ENCODE results near the gene NADK2. TPM values are rescaled to one million over a fixed set of nuclear protein-coding genes. Genes with fewer than 3 reads are reported as not detected.

NADK2 gene
- total RNA-seq, 2 donors from 2014 or later, result 21.6 to 37.9 TPM

- Histone ChIP-seq H3K36me3 (no peaks in the 10 kb centered on the region), H3K4me1 (replicated peaks) (no peaks in the 10 kb centered on the region), H3K4me3 (no peak overlapping the region), H3K9me3 (no peaks in the 10 kb centered on the region), H3K27ac (no peak overlapping the region), H3K27me3 (replicated peaks; ENCODE audit: insufficient read depth) (no peaks in the 10 kb centered on the region)
- intact Hi-C loops (cut with DNase I), result no loop called here
- TF ChIP-seq POLR2AphosphoS5 (IDR thresholded peaks at IDR 0.05), result no peak
- no peak for TF ChIP-seq POLR2A (IDR thresholded peaks at IDR 0.05)
- TF ChIP-seq CTCF (IDR thresholded peaks at IDR 0.05), result no peak
- DNase-seq (ENCODE audit: low spot score), result no peak
- 94% methylated on average over 3 of the region's 3 CpGs for WGBS
Measured at GRCh38 chr5:36209664-36210063, 32.1 kb downstream of the NADK2 start.

DNA sequence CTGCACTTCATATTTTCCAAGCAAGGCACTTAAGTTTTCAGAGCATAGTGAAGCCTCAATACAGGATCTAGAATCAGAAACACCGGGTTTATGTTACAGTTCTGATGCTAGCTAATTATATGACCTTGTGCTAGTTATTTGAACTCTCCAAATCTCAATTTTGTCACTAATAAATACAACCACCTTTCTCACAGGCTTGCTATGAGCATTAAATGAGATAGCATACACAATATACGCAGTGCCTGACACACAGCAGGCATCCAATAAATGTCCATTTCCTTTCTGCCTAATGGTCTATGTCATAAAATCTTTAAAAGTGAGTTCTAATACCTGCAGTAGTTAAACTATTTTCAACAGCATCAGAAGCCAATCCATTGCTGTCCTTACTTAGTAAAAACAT is 32.9 kb downstream of the NADK2 start:
- no peaks in the 10 kb centered on the region for H3K27me3 ChIP-seq (replicated peaks; ENCODE audit: insufficient read depth)
- intact Hi-C loops (cut with DNase I), result no loop called here
- no peak for TF ChIP-seq POLR2AphosphoS5 (IDR thresholded peaks at IDR 0.05)
- TF ChIP-seq CTCF (IDR thresholded peaks at IDR 0.05), result no peak
- TF ChIP-seq POLR2A (IDR thresholded peaks at IDR 0.05), result no peak
- no peaks in the 10 kb centered on the region for H3K4me1 ChIP-seq (replicated peaks)
- 95% methylated on average over 2 of the region's 2 CpGs for WGBS
- no peak for DNase-seq (ENCODE audit: low spot score)
- no peaks in the 10 kb centered on the region for H3K36me3 ChIP-seq
- H3K4me3 ChIP-seq, result no peak overlapping the region
- no peaks in the 10 kb centered on the region for H3K9me3 ChIP-seq
- no peak overlapping the region for H3K27ac ChIP-seq

DNA sequence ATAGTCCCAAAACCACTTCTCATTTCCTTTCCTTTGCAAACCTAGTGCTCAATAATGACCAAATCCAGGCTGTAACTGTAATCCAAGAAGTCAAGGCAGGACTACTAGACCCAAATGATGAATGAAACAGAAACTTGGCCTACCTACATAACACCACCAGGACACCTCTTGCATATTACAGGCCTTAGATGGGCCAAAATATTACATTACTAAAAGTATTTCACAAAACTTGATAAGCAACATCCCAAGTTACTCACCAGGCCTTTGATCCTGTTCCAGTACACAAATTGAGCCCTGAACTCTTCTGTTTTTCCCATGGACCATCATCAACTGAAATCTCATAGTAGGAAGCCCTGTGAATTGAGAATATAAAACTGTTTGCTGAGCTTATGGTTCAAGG is 34.8 kb downstream of the NADK2 start:
- DNase-seq (ENCODE audit: low spot score), result no peak
- no peak for TF ChIP-seq CTCF (IDR thresholded peaks at IDR 0.05)
- no peak for TF ChIP-seq POLR2AphosphoS5 (IDR thresholded peaks at IDR 0.05)
- TF ChIP-seq POLR2A (IDR thresholded peaks at IDR 0.05), result no peak
- Histone ChIP-seq H3K9me3 (no peaks in the 10 kb centered on the region), H3K36me3 (no peaks in the 10 kb centered on the region), H3K4me1 (replicated peaks) (no peaks in the 10 kb centered on the region), H3K27ac (no peak overlapping the region), H3K27me3 (replicated peaks; ENCODE audit: insufficient read depth) (no peaks in the 10 kb centered on the region), H3K4me3 (no peak overlapping the region)
- intact Hi-C loops (cut with DNase I), result no loop called here

DNA sequence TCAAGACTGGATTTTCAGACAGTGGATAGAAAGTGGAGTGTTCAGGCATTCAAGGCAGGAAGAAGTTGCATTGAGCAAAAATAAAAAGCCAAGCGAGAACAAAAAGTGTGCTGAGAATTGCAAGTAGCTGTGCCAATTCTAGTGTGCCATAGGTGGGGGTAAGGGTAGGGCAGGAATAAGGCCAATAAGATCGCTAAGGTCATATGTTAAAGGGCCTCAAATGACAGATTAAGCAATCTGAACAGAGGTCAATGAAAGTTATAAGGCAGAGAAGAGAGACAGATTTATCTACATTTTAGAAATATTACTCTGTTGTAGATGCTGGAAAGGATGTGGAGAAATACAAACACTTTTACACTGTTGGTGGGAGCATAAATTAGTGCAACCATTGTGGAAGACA is 36.4 kb downstream of the NADK2 start:
- TF ChIP-seq POLR2AphosphoS5 (IDR thresholded peaks at IDR 0.05), result no peak
- TF ChIP-seq CTCF (IDR thresholded peaks at IDR 0.05), result no peak
- TF ChIP-seq POLR2A (IDR thresholded peaks at IDR 0.05), result no peak
- Histone ChIP-seq H3K27me3 (replicated peaks; ENCODE audit: insufficient read depth) (no peaks in the 10 kb centered on the region), H3K9me3 (no peaks in the 10 kb centered on the region), H3K27ac (no peak overlapping the region), H3K4me3 (no peak overlapping the region), H3K4me1 (replicated peaks) (no peaks in the 10 kb centered on the region), H3K36me3 (no peaks in the 10 kb centered on the region)
- no peak for DNase-seq (ENCODE audit: low spot score)
- intact Hi-C loops (cut with DNase I), result no loop called here
- WGBS, result 95% methylated on average over 2 of the region's 2 CpGs

DNA sequence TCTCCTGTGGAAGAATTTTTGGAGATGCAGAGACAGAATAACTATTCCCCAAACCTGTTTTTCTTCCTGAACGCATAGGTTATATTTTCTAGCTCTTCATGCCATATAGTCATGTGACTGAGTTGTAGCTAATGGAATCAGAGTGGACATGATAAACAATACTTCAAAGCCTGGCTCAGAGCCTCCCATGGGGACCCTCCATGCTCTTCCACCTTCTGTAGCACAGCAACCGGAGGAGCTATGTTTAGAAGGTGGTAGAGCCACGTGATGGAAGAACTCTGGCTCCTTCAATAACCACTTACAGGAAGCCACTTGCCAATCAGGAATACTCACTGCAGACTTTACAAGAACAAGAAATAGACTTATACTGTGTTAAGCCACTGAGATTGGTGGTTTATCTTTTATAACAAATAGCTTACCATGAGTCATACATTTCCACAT is 39.2 kb downstream of the NADK2 start:
- no peaks in the 10 kb centered on the region for H3K36me3 ChIP-seq
- WGBS, result 53% methylated on average over 3 of the region's 3 CpGs
- H3K4me1 ChIP-seq (replicated peaks), result no peaks in the 10 kb centered on the region
- H3K4me3 ChIP-seq, result no peak overlapping the region
- no peak for TF ChIP-seq POLR2A (IDR thresholded peaks at IDR 0.05)
- no peak for TF ChIP-seq CTCF (IDR thresholded peaks at IDR 0.05)
- no peak for TF ChIP-seq POLR2AphosphoS5 (IDR thresholded peaks at IDR 0.05)
- H3K27ac ChIP-seq, result no peak overlapping the region
- H3K27me3 ChIP-seq (replicated peaks; ENCODE audit: insufficient read depth), result no peaks in the 10 kb centered on the region
- H3K9me3 ChIP-seq, result no peaks in the 10 kb centered on the region
- intact Hi-C loops (cut with DNase I), result no loop called here
- DNase-seq (ENCODE audit: low spot score), result no peak
